ENCODE results near the gene NCOR1. TPM values are rescaled to one million over a fixed set of nuclear protein-coding genes. Genes with fewer than 3 reads are reported as not detected.

Gene NCOR1
- total and polyA plus RNA-seq, 2 of the 13 experiments (the other 11 are each of a cell fraction or from before 2014, with no cell fraction given), result 57.0 to 71.7 TPM

DNA sequence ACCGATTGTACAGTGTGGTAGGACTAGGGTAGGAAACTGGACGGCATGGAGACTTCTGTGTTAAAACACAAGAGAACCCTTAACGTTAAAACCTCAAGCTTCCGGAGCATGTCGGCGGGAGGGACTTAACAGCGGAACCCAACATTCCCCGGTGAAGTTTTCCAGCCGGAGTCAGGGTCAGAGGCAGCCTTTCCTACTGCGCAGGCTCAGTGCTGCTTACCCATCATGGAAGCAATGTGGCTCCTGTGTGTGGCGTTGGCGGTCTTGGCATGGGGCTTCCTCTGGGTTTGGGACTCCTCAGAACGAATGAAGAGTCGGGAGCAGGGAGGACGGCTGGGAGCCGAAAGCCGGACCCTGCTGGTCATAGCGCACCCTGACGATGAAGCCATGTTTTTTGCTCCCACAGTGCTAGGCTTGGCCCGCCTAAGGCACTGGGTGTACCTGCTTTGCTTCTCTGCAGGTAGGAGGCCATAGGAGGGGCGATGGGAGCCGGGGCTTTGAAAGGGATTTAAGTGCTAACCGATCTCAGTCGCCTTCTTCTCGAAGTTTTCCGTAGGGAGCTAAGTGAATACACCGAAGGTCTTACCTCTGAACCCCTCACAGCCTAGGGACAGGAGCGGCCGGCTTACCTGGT, 1.8 kb upstream of the NCOR1 start, which contains the start of gene PIGL (continued):
- no peak for TF ChIP-seq STAT6 (CRISPR knock-in tag; IDR thresholded peaks at IDR 0.05; ENCODE audit: borderline replicate concordance)
- TF ChIP-seq RELA (CRISPR knock-in tag; IDR thresholded peaks at IDR 0.05), result no peak
- TF ChIP-seq RARA (CRISPR knock-in tag; IDR thresholded peaks at IDR 0.05), result peak; percentile 68
- TF ChIP-seq ZBTB37 (CRISPR knock-in tag; IDR thresholded peaks at IDR 0.05), result 0 out of 2 replicates have a peak, but pooled peaks have one; percentile 41
- TF ChIP-seq NPAS2 (CRISPR knock-in tag; IDR thresholded peaks at IDR 0.05; ENCODE audit: borderline replicate concordance), result no peak
- 0 out of 2 replicates have a peak, but pooled peaks have one; percentile 13 for TF ChIP-seq ZNF557 (CRISPR knock-in tag; IDR thresholded peaks at IDR 0.05)
- peak; percentile 73; the same call in 1 of the 2 replicates for TF ChIP-seq ZNF451 (CRISPR knock-in tag; IDR thresholded peaks at IDR 0.05)
- 0 out of 2 replicates have a peak, but pooled peaks have one; percentile 73 for TF ChIP-seq ZNF44 (CRISPR knock-in tag; IDR thresholded peaks at IDR 0.05)
- peak; percentile 87 for TF ChIP-seq PHF8 (CRISPR knock-in tag; IDR thresholded peaks at IDR 0.05)
- no peak for TF ChIP-seq PCBP2 (optimal IDR thresholded peaks at IDR 0.05; ENCODE audit: low read depth, low read length, poor library complexity, severe bottlenecking)
- TF ChIP-seq ZNF503 (CRISPR knock-in tag; IDR thresholded peaks at IDR 0.05), result no peak; the same call in 1 of the 2 replicates
- TF ChIP-seq YEATS4 (CRISPR knock-in tag; IDR thresholded peaks at IDR 0.05; ENCODE audit: borderline replicate concordance), result peak; percentile 74
- TF ChIP-seq PHB2 (IDR thresholded peaks at IDR 0.05; ENCODE audit: partially characterized antibody), result no peak
- peak; percentile 64; the same call in 1 of the 2 replicates for TF ChIP-seq ZNF317 (CRISPR knock-in tag; IDR thresholded peaks at IDR 0.05)
- TF ChIP-seq IRF1 (CRISPR knock-in tag; IDR thresholded peaks at IDR 0.05; ENCODE audit: low read depth), result no peak
- peak; percentile 86 for TF ChIP-seq HDAC2 (CRISPR knock-in tag; IDR thresholded peaks at IDR 0.05)
- TF ChIP-seq MIXL1 (CRISPR knock-in tag; IDR thresholded peaks at IDR 0.05), result peak; percentile 88; the same call in 1 of the 2 replicates
- no peak for TF ChIP-seq MBD4 (IDR thresholded peaks at IDR 0.05; ENCODE audit: borderline replicate concordance, low read length)
- no peak; the same call in 1 of the 2 replicates for TF ChIP-seq ARNTL (CRISPR knock-in tag; IDR thresholded peaks at IDR 0.05)
- TF ChIP-seq NKX3-1 (CRISPR knock-in tag; IDR thresholded peaks at IDR 0.05), result peak; percentile 92
- TF ChIP-seq STAG1 (CRISPR knock-in tag; IDR thresholded peaks at IDR 0.05), result peak; percentile 18; the same call in 1 of the 2 replicates
- no peak for TF ChIP-seq MAFG (CRISPR knock-in tag; IDR thresholded peaks at IDR 0.05)
- TF ChIP-seq ZFP36L1 (CRISPR knock-in tag; IDR thresholded peaks at IDR 0.05), result peak; percentile 47; the same call in 1 of the 2 replicates
